NCI-H1417 (cell line): ENCODE data around the gene GPATCH4.

Experiments used
- DNase-seq, 3 experiments: peaks; one replicate each; lab custom pipeline; 2025; lab: John Stamatoyannopoulos, UW

GPATCH4 gene

DNA sequence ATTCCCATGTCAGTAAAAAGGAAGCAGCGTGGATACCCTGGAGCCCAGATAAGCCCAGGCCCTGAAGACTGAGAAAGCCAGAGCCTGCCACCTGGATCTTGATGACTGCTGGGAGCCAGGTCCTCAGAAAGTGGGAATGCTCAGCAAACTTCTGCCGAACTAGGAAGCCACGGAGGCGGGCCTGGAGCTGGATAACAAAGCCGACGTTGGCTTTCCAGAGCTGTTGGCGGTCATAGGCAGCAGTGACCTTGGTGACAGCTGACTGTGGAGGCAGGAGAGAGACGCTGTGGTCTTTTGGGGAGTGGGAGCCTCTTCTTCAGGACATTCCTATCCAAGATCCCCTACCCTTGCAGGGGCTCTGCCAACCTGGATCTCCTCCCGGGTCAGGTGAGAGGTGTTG lies 53.3 kb downstream of the GPATCH4 start:
- no peak for DNase-seq

DNA sequence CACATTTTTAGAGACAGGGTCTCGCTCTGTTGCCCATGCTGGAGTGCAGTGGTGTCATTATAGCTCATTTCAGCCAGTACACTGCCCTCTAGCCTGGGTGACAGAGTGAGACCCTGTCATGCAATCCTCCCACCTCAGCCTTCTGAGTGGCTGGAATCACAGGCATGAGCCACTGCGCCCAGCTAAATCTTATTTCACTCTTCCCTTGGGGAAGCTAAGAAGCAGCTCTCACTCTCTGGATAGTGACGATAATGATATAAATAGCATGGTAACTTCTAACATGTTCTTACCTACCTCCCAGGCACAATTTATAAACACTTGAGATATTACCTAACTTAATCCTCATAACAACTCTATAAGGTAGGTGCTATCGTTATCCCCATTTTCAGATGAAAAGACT lies 53.8 kb downstream of the GPATCH4 start:
- no peak for DNase-seq

DNA sequence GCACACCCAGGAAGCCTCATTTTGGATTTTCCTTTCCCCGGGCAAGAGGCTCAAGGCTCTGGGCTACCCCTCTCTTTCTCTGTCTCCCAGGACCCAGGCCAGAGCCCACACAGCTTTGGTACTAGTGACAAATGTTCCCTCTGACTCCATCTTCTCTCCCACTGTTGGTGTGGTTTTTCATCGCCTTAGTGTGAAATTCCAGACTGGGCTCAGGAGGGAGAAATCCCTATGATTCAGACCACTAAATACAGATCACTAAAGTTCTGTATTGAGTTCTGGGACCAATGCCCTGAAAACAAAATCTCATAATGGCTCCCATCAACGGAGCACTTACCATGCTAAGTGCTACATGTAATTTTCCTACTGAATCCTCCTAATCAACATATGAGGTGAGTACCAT lies 55.0 kb downstream of the GPATCH4 start:
- no peak for DNase-seq

DNA sequence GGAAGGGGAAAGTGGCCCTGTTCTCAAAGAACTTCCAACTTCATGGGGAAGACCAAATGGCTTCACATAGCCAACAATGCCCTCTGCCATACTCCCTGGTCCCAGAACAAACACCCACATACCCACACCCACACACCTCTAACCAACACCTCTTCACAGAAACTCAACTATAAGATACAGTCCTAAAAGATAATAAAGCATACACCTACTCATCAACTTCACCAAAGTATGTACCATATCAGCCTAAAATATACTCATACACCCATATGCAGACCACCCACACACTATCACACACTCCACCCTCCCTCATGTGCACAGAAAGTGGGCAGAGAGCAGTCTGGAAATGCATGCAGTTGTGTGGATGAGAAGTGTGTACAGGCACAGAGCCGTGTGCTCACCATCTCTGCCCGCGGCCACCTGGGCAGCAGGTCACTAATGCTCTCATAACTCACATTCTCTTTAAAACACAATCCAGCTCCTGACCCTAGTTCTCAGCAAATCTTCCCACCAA lies 56.6 kb downstream of the GPATCH4 start:
- no peak for DNase-seq
